GM23338 (cell line): ENCODE measurements around the gene DENND2A. TPM values are rescaled to one million over a fixed set of nuclear protein-coding genes. Genes with fewer than 3 reads are reported as not detected.

Experiments
- ATAC-seq: fragments of 200-7000 bp; cut with Tn5 transposase; 3 replicates; pipeline ENCODE4 v1.9.1; 2020
- DNase-seq: peaks from one replicate; pipeline ENCODE4 v3.0.0-alpha.2; 2015; ENCODE audit warnings: low spot score
- H2AFZ ChIP-seq: fragments of 200-600 bp; sonication (generic); 2 replicates; pipeline ENCODE4 v1.8.0; 2016; ENCODE audit warnings: antibody characterized with exemption, mild to moderate bottlenecking, moderate library complexity
- H3F3A ChIP-seq: fragments of 200-600 bp; sonication (generic); replicated peaks from 2 replicates; pipeline ENCODE4 v1.8.0; 2017; ENCODE audit warnings: antibody characterized with exemption, mixed run types, low read depth
- H3K27ac ChIP-seq: fragments of 200-600 bp; sonication (generic); 2 replicates; pipeline ENCODE4 v1.6.1; 2016; ENCODE audit warnings: low read depth
- H3K27me3 ChIP-seq: fragments of 200-600 bp; sonication (generic); 2 replicates; pipeline ENCODE4 v1.8.0; 2016; ENCODE audit warnings: mild to moderate bottlenecking, mixed run types, moderate library complexity; ENCODE audit not compliant: insufficient read depth
- H3K36me3 ChIP-seq: fragments of 200-600 bp; sonication (generic); 2 replicates; pipeline ENCODE4 v1.8.0; 2016; ENCODE audit warnings: mild to moderate bottlenecking; ENCODE audit not compliant: insufficient read depth
- H3K4me1 ChIP-seq: fragments of 200-600 bp; sonication (generic); 2 replicates; pipeline ENCODE4 v1.8.0; 2016; ENCODE audit warnings: mild to moderate bottlenecking, moderate library complexity; ENCODE audit not compliant: insufficient read depth
- H3K4me2 ChIP-seq: fragments of 200-600 bp; sonication (generic); 2 replicates; pipeline ENCODE4 v1.7.1; 2017; ENCODE audit warnings: mixed run types
- H3K4me3 ChIP-seq: fragments of 200-600 bp; sonication (generic); 2 replicates; pipeline ENCODE4 v1.6.1; 2016; ENCODE audit warnings: mixed run types
- H3K79me2 ChIP-seq: fragments of 200-600 bp; sonication (generic); replicated peaks from 2 replicates; pipeline ENCODE4 v1.8.0; 2017; ENCODE audit warnings: mild to moderate bottlenecking; ENCODE audit not compliant: insufficient read depth
- H3K9me2 ChIP-seq: fragments of 200-600 bp; sonication (generic); 2 replicates; pipeline ENCODE4 v1.8.0; 2017; ENCODE audit not compliant: insufficient read depth
- H4K20me1 ChIP-seq: fragments of 200-600 bp; sonication (generic); replicated peaks from 2 replicates; pipeline ENCODE4 v1.8.0; 2017; ENCODE audit warnings: mild to moderate bottlenecking; ENCODE audit not compliant: insufficient read depth
- H3K27ac Mint-ChIP-seq: 2 replicates; pipeline ENCODE4 v1.8.0; 2020; ENCODE audit warnings: inconsistent platforms, mild to moderate bottlenecking, moderate library complexity, mixed read lengths
- H3K27me3 Mint-ChIP-seq: 3 replicates; pipeline ENCODE4 v1.8.0; 2022; ENCODE audit warnings: low read depth, mild to moderate bottlenecking, moderate library complexity, mixed read lengths, inconsistent platforms; ENCODE audit not compliant: insufficient read depth, poor library complexity
- H3K36me3 Mint-ChIP-seq: 3 replicates; pipeline ENCODE4 v1.8.0; 2021; ENCODE audit warnings: low read depth, mild to moderate bottlenecking, inconsistent platforms, moderate library complexity, mixed read lengths
- H3K4me1 Mint-ChIP-seq: 3 replicates; pipeline ENCODE4 v1.8.0; 2020; ENCODE audit warnings: mild to moderate bottlenecking, inconsistent platforms, mixed read lengths
- H3K4me3 Mint-ChIP-seq: 3 replicates; pipeline ENCODE4 v1.8.0; 2021; ENCODE audit warnings: moderate library complexity, mild to moderate bottlenecking, inconsistent platforms, mixed read lengths
- H3K9me3 Mint-ChIP-seq: 3 replicates; pipeline ENCODE4 v1.8.0; 2020; ENCODE audit warnings: moderate library complexity, mild to moderate bottlenecking, inconsistent platforms, mixed read lengths
- CREB1 ChIP-seq: fragments of 250-450 bp; sonication (Bioruptor Pico); IDR thresholded peaks from 2 replicates; pipeline ENCODE4 v1.5.0; 2020; ENCODE audit warnings: low read depth, mild to moderate bottlenecking, moderate library complexity
- ETS1 ChIP-seq: IDR thresholded peaks from 2 replicates; pipeline ENCODE4 v1.6.1; 2016; ENCODE audit warnings: antibody characterized with exemption
- EZH2 ChIP-seq: fragments of 200-600 bp; sonication (generic); IDR thresholded peaks from one replicate; pipeline ENCODE4 v1.8.0; 2017; ENCODE audit warnings: antibody characterized with exemption, mild to moderate bottlenecking, low read depth; ENCODE audit not compliant: unreplicated experiment
- EZH2phosphoT487 ChIP-seq: fragments of 200-600 bp; sonication (generic); IDR thresholded peaks from one replicate; pipeline ENCODE4 v1.8.1; 2018; ENCODE audit warnings: antibody characterized with exemption; ENCODE audit not compliant: unreplicated experiment
- JUNB ChIP-seq: IDR thresholded peaks from one replicate; pipeline ENCODE4 v1.6.1; 2016; ENCODE audit warnings: antibody characterized with exemption; ENCODE audit not compliant: unreplicated experiment
- NANOG ChIP-seq: IDR thresholded peaks from 2 replicates; pipeline ENCODE4 v1.6.1; 2016; ENCODE audit warnings: antibody characterized with exemption, borderline replicate concordance
- POLR2AphosphoS5 ChIP-seq: IDR thresholded peaks from 2 replicates; pipeline ENCODE4 v1.6.1; 2016; ENCODE audit warnings: antibody characterized with exemption, low read depth
- ZNF114 ChIP-seq: fragments of 250-450 bp; sonication (Bioruptor Pico); IDR thresholded peaks from 2 replicates; pipeline ENCODE4 v1.5.0; 2020; ENCODE audit warnings: mild to moderate bottlenecking, moderate library complexity
- ZNF331 ChIP-seq: fragments of 250-450 bp; sonication (Bioruptor Pico); IDR thresholded peaks from 2 replicates; pipeline ENCODE4 v1.5.0; 2020; ENCODE audit warnings: low read depth, mild to moderate bottlenecking, moderate library complexity
- polyA plus RNA-seq: library from polyadenylated mRNA; unstranded; fragments of >200 nt; fragmentation: Nextera tagmentation; extraction: Ambion mirVana; gene quantifications from 2 replicates; pipeline ENCODE4 v1.2.1, GENCODE V29; 2016
- total RNA-seq: library from RNA; depleted of rRNA; stranded (reverse); fragments of >200 nt; shearing (Covaris generic); gene quantifications from 2 replicates; pipeline ENCODE4 v1.2.3, GENCODE V29; 2014
- TF ChIP-seq, protein P1 (sequence below), 2 experiments: fragments of 200-600 bp in 1 of 2; sonication (generic) in 1 of 2; conservative IDR thresholded peaks; 2 replicates each; pipeline versions ENCODE4 v1.5.1 to v1.6.1; 2016 to 2017; ENCODE audit warnings: antibody characterized with exemption in 2 of 2, low read depth in 2 of 2, mild to moderate bottlenecking in 2 of 2, moderate library complexity in 1 of 2
- TF ChIP-seq, protein P2 (sequence below): IDR thresholded peaks from one replicate; pipeline ENCODE4 v1.6.1; 2018; ENCODE audit warnings: antibody characterized with exemption; ENCODE audit not compliant: unreplicated experiment
- TF ChIP-seq, protein P3 (sequence below): fragments of 250-450 bp; sonication (Bioruptor Pico); IDR thresholded peaks from 2 replicates; pipeline ENCODE4 v1.5.0; 2020; ENCODE audit warnings: mild to moderate bottlenecking, moderate library complexity

The DENND2A gene
- total and polyA plus RNA-seq, 2 experiments from 2014 or later, result 1.7 to 5.6 TPM

DNA sequence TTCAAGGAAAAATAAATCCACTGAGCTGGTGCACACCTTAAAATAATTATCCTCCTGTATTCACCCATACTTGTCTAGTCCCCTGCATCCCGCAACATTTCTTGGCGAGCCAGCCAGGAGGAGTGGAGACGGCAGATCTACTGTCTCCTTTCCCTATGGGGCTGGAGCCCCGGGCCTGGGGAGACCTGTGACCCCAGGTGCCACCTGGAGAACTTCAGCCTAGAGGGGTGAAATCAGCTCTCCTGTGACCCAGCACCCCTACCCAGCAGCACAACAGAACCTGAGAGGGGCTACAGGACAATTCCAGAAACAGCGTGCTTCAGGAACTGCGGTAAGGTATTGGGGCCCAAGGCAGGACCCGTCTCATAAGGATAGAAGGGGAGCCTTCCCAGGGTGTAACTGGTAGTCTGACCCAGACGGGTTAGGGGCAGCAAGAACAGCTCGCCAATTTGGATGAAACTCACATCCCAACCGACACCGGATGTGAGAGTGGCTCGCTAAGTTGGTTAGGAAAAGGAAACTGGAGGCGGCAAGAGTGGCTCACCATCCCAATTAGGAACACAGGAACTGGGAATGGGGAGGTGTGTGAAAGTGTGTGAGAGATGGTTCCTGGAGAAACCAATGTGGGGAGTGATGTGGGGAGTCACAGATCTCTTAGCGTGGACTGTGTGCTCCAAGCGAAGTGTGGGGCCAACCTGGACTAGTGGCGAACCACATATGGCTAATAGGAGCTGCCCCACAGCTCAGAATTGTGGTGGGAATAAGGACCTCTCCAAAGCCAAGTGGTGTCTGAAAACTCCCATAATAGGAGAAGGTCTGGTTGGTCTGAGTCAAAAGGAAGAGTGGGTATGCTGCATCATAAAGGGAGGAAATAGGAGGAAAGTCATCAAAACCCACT lies 15.1 kb upstream of the DENND2A start:
- Histone ChIP-seq H3K36me3 (no peaks in the 10 kb centered on the region), H4K20me1 (no peaks in the 10 kb centered on the region), H3K4me1 (no peaks in the 10 kb centered on the region), H3K9me2 (no peaks in the 10 kb centered on the region), H3K27me3 (no peaks in the 10 kb centered on the region), H3K4me2 (no peak overlapping the region), H3F3A (no peaks in the 10 kb centered on the region), H2AFZ (no peak overlapping the region), H3K4me3 (no peak overlapping the region), H3K79me2 (no peaks in the 10 kb centered on the region), H3K27ac (no peak overlapping the region)
- Mint-ChIP-seq H3K27ac (no peak overlapping the region), H3K4me3 (no peak overlapping the region), H3K36me3 (no peaks in the 10 kb centered on the region), H3K9me3 (peaks cover 3% of the 10 kb centered on the region; the same call in 1 of the 3 replicates), H3K4me1 (peaks cover 9% of the 10 kb centered on the region; the same call in 2 of the 3 replicates), H3K27me3 (peaks cover 12% of the 10 kb centered on the region)
- TF ChIP-seq, protein P1, sequence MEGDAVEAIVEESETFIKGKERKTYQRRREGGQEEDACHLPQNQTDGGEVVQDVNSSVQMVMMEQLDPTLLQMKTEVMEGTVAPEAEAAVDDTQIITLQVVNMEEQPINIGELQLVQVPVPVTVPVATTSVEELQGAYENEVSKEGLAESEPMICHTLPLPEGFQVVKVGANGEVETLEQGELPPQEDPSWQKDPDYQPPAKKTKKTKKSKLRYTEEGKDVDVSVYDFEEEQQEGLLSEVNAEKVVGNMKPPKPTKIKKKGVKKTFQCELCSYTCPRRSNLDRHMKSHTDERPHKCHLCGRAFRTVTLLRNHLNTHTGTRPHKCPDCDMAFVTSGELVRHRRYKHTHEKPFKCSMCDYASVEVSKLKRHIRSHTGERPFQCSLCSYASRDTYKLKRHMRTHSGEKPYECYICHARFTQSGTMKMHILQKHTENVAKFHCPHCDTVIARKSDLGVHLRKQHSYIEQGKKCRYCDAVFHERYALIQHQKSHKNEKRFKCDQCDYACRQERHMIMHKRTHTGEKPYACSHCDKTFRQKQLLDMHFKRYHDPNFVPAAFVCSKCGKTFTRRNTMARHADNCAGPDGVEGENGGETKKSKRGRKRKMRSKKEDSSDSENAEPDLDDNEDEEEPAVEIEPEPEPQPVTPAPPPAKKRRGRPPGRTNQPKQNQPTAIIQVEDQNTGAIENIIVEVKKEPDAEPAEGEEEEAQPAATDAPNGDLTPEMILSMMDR (conservative IDR thresholded peaks at IDR 0.05; ENCODE audit: low read depth in 2 of 2), result no peak
- TF ChIP-seq ETS1 (no peak), ZNF331 (CRISPR knock-in tag) (no peak), CREB1 (no peak), EZH2 (no peak), JUNB (no peak), EZH2phosphoT487 (no peak), NANOG (no peak), ZNF114 (CRISPR knock-in tag) (no peak), POLR2AphosphoS5 (no peak)
- TF ChIP-seq, protein P2, sequence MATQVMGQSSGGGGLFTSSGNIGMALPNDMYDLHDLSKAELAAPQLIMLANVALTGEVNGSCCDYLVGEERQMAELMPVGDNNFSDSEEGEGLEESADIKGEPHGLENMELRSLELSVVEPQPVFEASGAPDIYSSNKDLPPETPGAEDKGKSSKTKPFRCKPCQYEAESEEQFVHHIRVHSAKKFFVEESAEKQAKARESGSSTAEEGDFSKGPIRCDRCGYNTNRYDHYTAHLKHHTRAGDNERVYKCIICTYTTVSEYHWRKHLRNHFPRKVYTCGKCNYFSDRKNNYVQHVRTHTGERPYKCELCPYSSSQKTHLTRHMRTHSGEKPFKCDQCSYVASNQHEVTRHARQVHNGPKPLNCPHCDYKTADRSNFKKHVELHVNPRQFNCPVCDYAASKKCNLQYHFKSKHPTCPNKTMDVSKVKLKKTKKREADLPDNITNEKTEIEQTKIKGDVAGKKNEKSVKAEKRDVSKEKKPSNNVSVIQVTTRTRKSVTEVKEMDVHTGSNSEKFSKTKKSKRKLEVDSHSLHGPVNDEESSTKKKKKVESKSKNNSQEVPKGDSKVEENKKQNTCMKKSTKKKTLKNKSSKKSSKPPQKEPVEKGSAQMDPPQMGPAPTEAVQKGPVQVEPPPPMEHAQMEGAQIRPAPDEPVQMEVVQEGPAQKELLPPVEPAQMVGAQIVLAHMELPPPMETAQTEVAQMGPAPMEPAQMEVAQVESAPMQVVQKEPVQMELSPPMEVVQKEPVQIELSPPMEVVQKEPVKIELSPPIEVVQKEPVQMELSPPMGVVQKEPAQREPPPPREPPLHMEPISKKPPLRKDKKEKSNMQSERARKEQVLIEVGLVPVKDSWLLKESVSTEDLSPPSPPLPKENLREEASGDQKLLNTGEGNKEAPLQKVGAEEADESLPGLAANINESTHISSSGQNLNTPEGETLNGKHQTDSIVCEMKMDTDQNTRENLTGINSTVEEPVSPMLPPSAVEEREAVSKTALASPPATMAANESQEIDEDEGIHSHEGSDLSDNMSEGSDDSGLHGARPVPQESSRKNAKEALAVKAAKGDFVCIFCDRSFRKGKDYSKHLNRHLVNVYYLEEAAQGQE, result no peak
- TF ChIP-seq, protein P3, sequence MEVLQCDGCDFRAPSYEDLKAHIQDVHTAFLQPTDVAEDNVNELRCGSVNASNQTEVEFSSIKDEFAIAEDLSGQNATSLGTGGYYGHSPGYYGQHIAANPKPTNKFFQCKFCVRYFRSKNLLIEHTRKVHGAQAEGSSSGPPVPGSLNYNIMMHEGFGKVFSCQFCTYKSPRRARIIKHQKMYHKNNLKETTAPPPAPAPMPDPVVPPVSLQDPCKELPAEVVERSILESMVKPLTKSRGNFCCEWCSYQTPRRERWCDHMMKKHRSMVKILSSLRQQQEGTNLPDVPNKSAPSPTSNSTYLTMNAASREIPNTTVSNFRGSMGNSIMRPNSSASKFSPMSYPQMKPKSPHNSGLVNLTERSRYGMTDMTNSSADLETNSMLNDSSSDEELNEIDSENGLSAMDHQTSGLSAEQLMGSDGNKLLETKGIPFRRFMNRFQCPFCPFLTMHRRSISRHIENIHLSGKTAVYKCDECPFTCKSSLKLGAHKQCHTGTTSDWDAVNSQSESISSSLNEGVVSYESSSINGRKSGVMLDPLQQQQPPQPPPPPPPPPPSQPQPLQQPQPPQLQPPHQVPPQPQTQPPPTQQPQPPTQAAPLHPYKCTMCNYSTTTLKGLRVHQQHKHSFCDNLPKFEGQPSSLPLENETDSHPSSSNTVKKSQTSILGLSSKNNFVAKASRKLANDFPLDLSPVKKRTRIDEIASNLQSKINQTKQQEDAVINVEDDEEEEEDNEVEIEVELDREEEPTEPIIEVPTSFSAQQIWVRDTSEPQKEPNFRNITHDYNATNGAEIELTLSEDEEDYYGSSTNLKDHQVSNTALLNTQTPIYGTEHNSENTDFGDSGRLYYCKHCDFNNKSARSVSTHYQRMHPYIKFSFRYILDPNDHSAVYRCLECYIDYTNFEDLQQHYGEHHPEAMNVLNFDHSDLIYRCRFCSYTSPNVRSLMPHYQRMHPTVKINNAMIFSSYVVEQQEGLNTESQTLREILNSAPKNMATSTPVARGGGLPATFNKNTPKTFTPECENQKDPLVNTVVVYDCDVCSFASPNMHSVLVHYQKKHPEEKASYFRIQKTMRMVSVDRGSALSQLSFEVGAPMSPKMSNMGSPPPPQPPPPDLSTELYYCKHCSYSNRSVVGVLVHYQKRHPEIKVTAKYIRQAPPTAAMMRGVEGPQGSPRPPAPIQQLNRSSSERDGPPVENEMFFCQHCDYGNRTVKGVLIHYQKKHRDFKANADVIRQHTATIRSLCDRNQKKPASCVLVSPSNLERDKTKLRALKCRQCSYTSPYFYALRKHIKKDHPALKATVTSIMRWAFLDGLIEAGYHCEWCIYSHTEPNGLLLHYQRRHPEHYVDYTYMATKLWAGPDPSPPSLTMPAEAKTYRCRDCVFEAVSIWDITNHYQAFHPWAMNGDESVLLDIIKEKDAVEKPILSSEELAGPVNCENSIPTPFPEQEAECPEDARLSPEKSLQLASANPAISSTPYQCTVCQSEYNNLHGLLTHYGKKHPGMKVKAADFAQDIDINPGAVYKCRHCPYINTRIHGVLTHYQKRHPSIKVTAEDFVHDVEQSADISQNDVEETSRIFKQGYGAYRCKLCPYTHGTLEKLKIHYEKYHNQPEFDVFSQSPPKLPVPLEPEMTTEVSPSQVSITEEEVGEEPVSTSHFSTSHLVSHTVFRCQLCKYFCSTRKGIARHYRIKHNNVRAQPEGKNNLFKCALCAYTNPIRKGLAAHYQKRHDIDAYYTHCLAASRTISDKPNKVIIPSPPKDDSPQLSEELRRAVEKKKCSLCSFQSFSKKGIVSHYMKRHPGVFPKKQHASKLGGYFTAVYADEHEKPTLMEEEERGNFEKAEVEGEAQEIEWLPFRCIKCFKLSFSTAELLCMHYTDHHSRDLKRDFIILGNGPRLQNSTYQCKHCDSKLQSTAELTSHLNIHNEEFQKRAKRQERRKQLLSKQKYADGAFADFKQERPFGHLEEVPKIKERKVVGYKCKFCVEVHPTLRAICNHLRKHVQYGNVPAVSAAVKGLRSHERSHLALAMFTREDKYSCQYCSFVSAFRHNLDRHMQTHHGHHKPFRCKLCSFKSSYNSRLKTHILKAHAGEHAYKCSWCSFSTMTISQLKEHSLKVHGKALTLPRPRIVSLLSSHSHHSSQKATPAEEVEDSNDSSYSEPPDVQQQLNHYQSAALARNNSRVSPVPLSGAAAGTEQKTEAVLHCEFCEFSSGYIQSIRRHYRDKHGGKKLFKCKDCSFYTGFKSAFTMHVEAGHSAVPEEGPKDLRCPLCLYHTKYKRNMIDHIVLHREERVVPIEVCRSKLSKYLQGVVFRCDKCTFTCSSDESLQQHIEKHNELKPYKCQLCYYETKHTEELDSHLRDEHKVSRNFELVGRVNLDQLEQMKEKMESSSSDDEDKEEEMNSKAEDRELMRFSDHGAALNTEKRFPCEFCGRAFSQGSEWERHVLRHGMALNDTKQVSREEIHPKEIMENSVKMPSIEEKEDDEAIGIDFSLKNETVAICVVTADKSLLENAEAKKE (CRISPR knock-in tag), result no peak
- ATAC-seq (no peak), DNase-seq (no peak)
